Activated CD4-positive, alpha-beta T cell treated with anti-CD3 and anti-CD28 coated beads for 4 hours (primary cell): ENCODE results near the gene EFCAB6.
A peak's percentile ranks its signal among the peaks of the same experiment; 100 is the strongest.

ENCODE experiments used
- DNase-seq, 2 donors: peaks; one replicate each; pipeline ENCODE4 v3.0.0-alpha.2; 2020

Gene EFCAB6, protein sequence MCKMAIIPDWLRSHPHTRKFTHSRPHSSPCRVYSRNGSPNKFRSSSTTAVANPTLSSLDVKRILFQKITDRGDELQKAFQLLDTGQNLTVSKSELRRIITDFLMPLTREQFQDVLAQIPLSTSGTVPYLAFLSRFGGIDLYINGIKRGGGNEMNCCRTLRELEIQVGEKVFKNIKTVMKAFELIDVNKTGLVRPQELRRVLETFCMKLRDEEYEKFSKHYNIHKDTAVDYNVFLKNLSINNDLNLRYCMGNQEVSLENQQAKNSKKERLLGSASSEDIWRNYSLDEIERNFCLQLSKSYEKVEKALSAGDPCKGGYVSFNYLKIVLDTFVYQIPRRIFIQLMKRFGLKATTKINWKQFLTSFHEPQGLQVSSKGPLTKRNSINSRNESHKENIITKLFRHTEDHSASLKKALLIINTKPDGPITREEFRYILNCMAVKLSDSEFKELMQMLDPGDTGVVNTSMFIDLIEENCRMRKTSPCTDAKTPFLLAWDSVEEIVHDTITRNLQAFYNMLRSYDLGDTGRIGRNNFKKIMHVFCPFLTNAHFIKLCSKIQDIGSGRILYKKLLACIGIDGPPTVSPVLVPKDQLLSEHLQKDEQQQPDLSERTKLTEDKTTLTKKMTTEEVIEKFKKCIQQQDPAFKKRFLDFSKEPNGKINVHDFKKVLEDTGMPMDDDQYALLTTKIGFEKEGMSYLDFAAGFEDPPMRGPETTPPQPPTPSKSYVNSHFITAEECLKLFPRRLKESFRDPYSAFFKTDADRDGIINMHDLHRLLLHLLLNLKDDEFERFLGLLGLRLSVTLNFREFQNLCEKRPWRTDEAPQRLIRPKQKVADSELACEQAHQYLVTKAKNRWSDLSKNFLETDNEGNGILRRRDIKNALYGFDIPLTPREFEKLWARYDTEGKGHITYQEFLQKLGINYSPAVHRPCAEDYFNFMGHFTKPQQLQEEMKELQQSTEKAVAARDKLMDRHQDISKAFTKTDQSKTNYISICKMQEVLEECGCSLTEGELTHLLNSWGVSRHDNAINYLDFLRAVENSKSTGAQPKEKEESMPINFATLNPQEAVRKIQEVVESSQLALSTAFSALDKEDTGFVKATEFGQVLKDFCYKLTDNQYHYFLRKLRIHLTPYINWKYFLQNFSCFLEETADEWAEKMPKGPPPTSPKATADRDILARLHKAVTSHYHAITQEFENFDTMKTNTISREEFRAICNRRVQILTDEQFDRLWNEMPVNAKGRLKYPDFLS (N-terminal part only)

DNA sequence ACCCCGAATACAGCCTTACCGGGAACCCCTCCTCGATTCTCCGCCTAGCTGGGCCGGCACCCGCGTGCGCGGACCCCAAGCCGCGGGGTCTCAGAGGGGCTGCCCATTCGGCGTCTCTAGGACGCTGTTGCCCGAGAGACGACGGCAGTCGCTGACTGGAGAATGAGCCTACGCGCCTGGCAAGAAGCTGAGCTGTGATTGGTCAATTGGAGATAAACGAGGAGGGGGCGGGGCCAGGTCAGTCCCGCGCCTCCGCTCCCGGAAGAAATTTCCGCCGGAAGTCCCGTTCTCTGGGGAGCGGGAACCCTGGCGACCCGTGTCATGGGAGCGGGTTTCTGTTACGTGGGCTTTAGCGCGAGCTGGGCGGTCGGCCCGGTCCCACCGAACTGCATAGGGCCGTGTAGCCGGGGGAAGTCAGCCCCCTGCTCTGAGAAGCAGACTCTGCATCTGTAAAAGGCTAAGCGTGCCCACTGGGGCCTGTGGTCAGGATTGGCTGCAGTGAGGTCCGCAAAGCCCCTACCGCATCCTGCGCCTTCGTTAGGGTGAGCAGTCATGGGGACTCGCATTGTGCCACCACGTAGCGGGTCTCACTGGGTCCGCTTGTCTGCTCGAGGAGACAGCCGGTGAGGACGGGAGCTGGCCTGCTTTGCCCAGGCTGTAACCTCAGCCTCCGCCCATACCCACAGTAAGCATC is at the start of gene EFCAB6:
Gene EFCAB6 (minus strand): TSS at position 157 of the 694 bp plus-strand sequence. CDS start 29,987 bp downstream, outside the sequence.
- peak; percentile 91 to 92 for DNase-seq

DNA sequence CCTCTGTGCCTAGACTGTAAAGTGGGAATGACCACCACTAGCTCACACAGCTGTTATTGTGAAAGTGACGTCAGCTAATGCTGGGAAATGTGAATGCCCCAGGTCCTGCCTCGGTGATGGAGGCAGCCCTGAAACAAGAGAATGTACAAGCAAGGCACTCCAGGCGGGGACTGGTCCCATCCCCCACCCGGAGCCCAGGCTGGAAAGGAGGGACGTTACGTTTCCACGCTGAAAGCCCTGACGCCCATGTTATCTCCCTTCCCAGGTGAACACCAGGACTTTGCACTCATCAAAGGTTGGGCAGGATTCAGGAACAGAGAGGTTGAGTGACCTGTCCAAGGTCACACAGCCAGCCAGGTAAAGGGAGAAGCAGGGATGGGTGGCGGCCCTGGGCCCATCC is 49.4 kb upstream of the EFCAB6 start:
- DNase-seq, result no peak

DNA sequence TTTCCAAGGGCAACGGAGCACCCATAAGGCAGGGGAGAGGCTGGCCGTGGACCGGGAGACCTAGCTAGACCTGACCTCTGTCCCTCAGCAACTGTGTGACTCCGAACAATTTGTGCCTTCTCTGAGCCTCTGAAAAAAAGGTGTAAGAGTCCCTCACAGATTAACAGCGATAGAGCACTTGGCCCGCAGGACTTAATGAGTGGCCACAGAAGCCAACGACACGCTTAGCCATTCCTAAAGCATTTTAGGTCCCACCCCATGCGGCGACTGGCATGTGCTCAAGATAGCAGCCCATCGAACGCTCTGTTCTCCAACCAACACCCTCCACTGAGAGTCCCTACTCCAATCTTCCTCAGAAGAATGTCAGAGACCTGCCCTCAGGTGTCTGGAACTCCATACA is 48.7 kb upstream of the EFCAB6 start:
- no peak for DNase-seq

DNA sequence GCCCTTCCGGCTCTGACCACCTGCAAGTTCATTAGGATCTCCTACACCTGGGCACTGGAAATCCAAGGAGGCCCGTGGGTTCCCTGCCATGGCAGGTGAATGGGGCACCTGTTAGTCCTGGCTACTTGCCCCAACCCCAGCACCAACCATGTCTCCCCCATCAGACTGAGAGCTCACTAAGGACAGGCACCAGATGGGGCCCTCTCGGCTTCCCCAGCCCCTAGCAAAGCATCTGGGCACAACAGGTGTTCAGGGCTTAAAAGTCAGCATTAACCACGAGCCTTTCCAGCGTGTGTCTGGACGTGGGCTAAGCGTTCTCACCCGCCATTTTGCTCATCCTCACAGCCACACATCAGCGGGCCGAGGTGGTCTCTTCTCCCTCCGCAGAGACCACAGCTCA is 48.0 kb upstream of the EFCAB6 start:
- no peak for DNase-seq

DNA sequence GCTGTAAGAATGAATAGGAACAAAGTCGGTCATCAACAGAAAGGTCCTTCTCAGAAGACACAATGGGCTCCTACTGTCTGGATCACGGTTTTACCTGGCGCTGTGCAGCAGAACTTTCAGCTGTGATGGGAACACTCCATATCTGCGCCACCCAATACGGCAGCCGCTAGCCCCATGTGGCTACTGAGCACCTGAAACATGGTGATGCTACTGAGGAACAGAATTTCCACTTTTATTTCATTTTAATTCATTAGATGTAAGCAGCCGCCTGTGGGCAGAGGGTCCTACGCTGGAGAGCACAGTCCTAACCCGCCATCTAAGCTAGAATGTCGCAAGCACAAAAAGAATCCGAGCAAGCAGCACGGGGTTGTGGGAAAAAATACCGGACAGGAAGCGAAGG is 47.5 kb upstream of the EFCAB6 start:
- DNase-seq, result no peak

DNA sequence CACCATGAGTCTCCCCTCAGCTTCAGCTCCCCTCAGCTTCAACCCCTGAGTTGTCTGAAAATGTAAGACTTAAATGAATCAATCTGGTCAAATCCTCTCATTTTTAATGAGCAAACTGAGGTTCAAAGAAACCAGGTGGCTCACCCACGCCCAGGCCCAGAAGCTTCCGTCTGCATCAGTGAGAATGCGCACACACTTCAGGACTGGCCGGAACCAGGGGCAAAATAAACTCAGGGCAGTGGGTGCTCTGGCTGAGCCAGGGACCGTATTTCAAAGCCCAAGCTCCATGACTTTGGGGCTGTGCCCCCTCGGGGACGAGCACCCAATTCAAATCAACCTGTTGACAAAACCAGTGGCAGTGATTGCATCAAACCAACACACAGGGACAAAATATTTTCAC is 47.1 kb upstream of the EFCAB6 start:
- DNase-seq, result no peak

DNA sequence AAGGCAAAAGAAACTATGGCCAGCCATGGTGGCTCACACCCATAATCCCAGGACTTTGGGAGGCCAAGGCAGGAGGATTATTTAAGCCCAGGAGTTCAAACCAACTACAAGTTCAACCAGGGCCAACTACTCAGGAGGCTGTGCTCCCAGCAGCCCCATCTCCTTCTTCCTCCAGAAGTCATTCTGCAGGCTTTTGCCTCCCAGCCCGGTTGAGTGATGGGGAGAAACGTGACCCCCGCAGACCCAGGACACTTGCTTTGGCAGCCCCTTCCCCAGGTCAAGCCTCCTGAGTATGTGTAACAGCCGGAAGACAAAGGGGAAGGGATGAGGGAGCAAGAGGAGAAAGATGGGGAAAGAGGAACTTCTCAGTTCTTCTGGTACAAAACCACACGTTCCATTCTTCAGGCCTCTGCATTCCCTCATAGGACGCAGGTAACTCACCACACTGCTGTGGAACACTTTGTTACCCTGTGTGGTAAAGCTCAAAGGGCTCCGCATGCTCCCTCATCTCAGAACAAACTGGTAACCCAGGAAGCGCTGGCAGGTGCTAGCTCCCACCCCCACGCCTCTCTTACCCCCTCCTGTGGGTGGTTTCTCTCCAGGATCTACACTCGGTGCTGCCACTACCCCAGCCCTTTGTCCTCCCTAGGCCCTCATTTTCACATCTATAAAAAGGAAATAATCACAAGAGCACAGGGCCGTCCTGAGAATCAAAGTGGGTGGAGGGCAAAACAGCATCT is 46.2 kb upstream of the EFCAB6 start:
- no peak for DNase-seq

DNA sequence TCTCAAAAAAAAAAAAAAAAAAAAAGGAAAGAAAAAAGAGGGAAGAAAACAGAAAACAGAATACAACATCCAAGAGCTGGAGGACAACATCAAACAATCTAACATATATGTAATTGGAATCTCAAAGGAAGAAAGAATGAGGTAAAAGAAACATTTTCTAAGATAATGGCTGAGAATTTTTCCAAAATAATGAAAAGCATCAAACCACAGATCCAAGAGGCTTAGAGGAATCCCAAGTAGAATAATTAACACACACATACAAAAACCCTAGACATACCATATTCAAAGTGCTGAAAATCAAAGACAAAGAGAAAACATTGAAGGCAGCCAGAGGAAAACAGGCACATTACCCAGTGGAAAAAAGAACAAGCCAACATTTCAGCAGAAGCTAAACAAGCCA is 45.3 kb upstream of the EFCAB6 start:
- no peak for DNase-seq

DNA sequence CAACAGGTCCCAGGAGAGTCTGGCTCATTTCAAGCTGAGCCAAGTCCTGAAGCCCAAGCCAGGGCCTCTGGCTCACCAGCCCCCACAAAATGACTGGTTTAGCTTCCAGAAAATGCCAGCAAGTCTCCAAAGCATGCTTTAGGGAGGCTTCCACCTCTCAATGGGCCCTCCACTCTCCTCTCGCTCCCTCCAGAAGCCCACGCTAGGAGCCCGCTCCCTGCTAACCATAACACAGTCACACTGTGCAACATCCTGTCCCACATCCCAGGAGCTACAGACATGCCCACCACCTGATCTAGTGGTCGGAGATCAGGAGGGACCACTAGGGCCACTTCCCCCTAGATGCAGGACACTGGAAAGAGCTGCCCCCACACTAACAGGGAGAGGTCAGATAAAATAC is 43.3 kb upstream of the EFCAB6 start:
- DNase-seq, result no peak

DNA sequence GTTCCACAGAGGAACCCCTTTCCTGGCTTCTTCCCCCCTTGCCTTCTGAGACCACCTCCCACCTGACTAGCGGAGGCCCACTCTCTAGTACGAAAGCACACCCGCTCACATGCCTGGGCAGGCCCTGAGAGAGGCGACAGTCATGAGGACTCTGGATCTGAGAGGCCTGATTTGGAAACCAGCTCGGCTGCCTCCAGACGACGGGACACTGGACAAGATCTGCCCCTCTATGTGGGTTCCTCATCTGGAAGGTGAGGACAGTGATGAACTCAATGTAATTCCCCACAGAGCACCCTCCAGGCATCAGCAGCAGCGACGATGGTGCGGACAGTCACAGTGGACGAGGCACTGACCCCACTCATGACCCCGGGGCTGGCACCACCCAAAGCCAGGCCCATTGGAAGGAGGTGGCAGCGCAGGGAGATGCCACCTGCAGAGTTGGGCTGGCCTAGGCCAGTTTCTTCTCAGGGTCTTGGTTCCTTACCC is 42.7 kb upstream of the EFCAB6 start:
- no peak for DNase-seq

DNA sequence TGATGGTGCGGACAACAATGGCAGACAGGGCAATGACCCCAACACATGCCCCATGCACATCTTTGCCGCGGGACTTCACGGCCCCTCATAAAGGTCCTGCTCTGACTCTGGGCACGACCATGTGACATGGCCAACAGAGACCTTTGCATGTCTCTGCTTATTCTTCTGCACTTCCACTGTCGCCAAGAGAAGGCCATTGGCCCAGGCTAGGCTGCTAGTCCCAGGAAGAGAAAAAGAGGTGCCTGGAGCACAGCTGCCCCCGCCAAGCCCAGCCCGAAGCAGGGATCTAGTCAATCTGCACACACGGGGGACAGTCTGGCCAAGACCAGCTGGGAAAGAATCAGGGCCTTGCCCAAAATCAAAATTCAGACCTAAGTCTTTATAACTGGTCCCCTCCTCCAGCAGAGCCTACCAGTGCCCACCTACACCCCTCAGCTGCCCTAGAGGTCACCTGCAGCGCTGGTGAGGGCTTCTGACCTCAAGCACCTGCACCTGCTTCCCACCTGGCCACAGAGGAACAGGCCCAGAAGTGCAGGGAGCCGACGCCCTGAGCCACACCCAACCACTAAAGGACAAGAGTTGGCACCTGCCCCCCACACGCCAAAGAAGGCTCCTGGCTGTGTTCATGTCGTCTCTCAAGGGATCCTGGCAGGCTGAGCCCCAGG is 42.1 kb upstream of the EFCAB6 start:
- DNase-seq, result no peak

DNA sequence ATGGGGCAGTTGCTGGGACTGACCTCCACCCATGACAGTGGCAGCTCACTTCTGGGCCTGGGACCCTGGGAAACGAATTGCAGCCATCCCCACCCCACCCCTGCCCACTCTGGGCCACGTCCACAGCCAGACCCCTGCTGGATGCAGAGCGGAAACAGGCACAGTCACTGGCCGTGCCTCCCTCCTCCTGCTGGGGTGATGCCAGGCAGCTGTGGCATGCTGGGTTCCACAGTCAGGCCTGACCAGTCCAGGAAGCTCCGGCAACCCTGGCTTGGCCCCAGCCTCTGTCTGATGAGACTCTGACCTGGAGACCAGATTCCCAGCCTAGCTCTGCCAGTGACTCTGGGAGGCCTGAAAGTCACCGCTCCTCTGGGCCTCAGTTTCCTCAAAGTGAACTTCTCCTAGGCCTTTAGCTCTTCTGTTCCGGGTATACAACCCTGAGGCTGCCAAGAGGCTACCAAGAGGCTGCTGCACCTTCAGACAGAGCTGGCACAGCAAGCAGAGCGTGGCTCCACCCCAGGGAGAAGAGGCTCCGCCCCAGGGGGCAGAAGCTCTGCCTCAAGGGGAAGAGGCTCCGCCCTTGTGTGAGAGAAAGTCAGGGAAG is 41.3 kb upstream of the EFCAB6 start:
- no peak for DNase-seq

DNA sequence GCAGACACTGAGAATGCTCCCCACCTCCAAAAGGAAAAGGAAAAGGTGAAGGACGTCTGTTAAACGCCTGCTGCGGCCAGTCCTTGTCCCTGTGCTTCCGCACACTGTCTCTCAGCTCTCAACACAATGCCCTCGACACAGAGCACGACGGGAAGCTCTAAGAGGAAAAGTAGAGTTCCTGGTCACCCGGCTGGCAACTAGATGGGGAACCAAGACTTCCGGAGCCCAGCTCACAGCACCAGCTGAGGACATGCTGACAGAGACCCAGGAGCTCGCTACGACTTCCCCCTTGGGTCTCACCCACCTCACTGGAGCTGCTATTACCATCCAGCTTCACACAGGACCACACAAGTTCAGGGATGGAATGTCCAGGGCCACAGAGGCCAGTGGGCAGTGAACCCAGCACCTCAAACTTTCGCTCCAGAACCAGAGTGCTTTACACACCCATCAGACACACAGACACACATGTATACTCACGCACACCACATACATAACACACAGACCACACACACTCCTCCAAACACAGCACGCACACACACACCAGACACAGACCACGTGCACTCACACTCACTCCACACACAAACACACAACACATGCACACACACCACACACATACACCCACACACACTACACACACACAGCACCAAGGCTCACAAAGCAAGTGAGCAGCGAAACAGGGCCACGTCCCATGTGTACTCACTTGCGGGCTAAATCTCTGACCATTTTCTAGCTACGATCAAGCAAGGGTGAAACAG is 40.6 kb upstream of the EFCAB6 start:
- DNase-seq, result no peak

DNA sequence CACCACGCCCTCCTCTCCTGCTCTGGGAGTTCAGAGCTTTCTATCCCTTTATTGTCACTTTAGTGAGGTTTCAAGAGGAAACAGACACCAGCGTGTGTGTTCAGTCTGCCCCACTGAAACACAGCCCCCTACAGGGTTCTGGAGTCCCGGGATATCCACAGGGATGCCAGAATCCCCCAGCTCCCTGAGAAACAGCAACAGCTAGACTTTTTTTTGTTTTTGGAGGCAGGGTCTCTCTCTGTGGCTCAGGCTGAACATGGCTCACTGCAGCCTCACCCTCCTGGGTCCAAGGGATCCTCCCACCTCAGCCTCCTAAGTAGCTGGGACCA is 39.8 kb upstream of the EFCAB6 start:
- DNase-seq, result no peak

DNA sequence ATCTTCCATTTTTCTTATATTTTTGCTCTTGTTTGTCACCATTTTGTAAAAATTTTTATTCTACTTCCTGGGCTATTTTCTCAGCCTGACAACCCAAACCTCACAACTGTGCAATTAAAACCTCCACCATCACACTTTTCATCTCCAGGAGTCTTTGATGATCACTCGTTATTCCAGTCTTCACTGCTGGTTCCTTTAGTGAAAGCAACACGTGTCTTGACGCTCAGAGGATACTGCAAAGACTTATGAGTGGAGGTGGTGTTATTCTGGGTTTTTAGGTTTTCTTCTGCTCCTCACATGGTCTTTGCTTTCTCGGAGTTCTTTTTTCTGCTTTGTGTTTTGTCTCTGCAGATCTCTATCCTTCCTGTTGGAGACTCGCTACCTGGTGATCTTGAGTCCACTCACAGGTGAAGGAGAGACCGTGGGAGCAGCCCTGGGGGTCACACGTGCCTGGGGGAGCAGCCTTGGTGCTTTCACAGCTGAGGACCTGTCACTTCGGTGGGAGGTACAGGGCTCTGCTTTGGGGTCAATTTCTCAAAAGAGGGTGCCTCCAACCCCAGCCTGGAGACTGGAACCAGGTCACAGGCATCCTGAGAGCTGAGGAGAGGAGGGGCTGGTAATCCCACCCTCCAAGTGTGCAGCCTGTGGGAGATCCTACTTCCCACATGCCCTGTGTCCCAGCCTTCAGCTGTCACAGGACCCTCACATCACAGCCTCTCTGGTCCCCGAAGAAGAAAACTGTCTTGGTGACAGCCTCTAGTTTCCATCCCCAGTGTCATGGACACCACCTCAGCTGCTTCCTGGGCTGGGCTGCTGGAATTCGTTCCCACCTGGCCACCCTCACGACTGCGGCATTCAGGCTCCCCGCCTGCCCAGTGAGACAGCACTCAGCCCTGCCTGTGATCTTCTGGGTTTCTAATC is 39.2 kb upstream of the EFCAB6 start:
- no peak for DNase-seq

DNA sequence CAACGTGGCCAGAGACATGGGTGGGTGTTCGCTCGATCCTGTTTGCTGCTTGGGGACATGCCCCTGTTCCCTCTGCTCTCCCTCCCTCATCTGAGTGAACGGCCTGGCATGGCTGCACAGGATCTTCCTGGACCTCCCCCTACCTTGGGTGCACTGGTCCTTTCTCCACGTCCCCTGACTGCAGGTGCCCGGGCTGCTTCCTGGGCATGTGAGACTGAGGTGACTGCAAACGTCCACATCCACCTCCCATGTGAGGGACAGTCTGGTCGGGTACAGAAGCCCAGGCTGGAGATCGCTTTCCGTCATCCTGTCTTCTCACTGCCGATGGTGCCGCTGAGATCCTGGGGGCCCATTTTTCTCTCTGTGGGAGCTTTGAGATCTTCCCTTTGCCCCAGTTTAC is 38.4 kb upstream of the EFCAB6 start:
- no peak for DNase-seq

DNA sequence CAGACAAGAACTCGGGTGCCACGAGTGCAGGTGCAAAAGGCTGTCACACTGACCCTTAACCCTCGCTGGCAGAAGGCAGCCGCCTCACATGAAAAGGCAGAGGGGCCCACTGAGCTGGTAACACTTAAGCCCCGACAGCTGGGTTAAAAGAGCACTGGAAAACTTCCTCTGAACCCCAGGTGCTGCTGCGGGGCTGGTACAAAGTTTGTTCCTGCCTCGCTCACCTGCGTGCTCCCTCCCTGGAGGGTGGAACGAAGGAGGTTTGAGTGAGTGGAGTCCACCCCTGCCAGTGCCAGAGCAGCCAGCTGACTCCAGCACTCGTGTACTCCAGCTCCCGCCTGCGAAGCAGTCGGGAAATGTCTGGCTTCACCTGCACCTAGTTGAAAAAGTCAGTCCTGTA is 37.6 kb upstream of the EFCAB6 start:
- no peak for DNase-seq

DNA sequence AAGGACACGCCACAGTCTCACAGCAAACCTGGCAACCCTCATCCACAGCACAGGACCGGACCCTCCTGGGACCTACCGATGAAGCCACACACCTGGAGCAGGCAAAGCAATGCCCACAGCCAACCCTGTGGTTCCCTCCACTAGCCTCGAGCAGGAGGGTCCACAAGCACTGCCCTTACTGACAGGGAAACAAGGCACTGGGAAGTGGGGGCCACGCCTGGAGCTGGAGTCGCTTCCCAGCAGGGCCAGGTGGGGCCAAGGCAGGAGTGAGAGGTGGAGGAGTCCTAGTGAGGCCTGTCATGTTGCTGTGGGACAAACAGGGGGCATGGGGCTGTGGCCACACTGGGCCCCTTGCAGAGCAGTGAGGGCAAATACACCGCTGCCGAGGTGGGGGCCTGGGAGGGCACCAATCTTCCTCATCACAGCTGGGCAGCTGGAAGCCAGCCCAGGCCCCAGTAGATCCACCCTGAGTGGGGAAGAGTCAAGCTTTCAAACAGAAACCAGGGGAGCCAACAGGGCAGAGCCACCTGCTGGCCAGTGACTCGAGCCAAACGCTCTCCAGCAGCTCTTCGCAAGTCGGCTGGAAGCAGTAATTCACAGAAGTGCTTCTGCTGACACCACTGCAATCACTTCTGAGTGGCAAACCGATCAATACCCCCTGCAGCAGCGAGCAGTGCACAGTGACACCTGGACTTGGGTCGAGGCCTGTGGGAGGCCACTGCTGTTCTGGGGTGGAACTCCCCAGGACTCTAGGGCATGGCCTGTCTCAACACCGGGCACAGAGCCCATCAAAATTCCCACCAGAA is 36.5 kb upstream of the EFCAB6 start:
- DNase-seq, result no peak
